ENCODE data around the gene TSC1.

TSC1 gene

DNA sequence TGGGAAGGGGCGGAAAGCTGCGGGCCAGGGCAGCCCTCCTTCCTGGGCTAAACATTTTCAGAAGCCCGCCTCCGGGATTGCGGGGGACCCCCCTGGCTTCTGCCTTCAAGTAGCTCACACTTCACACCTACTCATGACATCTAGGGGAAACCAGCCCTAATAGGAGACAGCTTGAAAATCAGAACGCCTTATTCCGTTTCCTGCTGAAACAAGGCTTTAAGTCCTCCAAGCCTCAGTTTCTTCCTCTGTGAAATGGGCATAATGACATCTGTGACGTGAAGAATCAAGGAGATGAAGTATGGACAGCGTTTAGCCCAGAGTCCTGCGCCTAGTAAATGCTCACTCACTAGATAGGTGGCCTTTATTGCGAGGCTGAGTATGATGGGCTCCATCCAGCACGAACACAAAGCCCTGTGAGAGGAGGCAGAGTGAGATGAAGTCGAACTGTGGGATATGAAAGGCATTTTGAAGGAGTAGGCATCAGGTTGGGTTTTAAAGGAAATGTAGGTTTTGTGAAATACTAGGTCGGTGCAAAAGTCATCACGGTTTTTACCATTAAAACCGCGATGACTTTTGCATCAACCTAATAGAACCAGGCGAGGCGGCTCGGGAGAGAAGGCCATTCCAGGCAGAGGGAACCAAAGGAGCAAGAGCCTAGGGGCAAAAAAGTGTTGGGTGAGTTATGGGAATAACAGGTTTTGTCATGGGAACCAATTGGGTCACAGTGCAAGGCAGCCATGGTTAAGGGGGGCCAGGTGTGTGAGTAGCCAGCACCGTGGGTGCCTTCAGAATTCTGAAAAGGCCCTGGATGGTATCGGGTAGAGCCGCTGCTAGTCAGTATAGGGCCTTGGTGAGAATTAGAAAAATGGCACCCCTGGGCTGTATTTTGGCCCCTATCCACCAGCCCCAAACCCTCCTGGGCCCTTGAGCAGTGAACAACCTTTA, 1.0 kb upstream of the TSC1 start:
- TF ChIP-seq CTCF (IDR thresholded peaks at IDR 0.05; ENCODE audit: insufficient read depth, missing control alignments), result no peak
- FAIRE-seq (no peak), DNase-seq (ENCODE audit: insufficient read length, low spot score) (no peak)

- FAIRE-seq, result no peak
- no peak for TF ChIP-seq CTCF (IDR thresholded peaks at IDR 0.05; ENCODE audit: insufficient read depth, missing control alignments)
- no peak for DNase-seq (ENCODE audit: insufficient read length, low spot score)
Measured at GRCh38 chr9:132943651-132944293, 644 bp downstream of the TSC1 start.

- TF ChIP-seq CTCF (IDR thresholded peaks at IDR 0.05; ENCODE audit: insufficient read depth, missing control alignments), result no peak
- DNase-seq (ENCODE audit: insufficient read length, low spot score), result no peak
- no peak for FAIRE-seq
Measured at GRCh38 chr9:132942541-132943182, 1.8 kb downstream of the TSC1 start.

- DNase-seq (ENCODE audit: insufficient read length, low spot score), result no peak
- TF ChIP-seq CTCF (IDR thresholded peaks at IDR 0.05; ENCODE audit: insufficient read depth, missing control alignments), result no peak
- FAIRE-seq, result no peak
Measured at GRCh38 chr9:132939169-132939568, 5.2 kb downstream of the TSC1 start.

GRCh38 chr9:132937463-132937901, 6.9 kb downstream of the TSC1 start:
- TF ChIP-seq CTCF (IDR thresholded peaks at IDR 0.05; ENCODE audit: insufficient read depth, missing control alignments), result no peak
- FAIRE-seq (no peak), DNase-seq (ENCODE audit: insufficient read length, low spot score) (no peak)

DNA sequence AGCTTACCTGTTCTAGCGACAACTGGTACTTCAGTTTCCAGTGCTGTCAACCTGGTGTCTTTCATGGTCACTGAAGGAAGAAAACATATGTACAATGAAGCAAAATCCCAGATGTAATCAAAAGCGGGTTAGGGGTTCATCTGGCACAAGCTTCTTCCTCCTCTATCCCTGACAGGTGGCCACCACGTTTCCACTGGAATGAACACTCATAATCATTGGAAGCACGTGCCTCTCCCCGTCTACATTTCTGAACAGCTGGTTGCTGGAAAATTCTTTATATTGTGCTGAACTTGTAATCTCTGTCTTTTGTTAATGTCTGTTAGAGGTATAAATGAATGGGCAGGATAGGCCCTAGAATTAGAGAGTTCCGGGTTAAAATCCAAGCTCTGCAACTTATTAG, 9.4 kb downstream of the TSC1 start:
- no peak for TF ChIP-seq CTCF (IDR thresholded peaks at IDR 0.05; ENCODE audit: insufficient read depth, missing control alignments)
- FAIRE-seq, result no peak
- no peak for DNase-seq (ENCODE audit: insufficient read length, low spot score)

All from D721Med (cell line).